A673 (cell line): ENCODE results near the gene RAPGEF5.

Experiments used
- EZH2 ChIP-seq: fragments of 200-600 bp; sonication (generic); IDR thresholded peaks from 2 replicates; pipeline ENCODE4 v1.6.1; 2017; ENCODE audit warnings: borderline replicate concordance, low read depth, mild to moderate bottlenecking, mixed read lengths, antibody characterized with exemption, low read length; ENCODE audit not compliant: poor library complexity, severe bottlenecking
- TF ChIP-seq, protein P1 (sequence below): fragments of 300-800, 200-600 bp; sonication (generic); conservative IDR thresholded peaks from 2 replicates; pipeline ENCODE4 v1.5.1; 2017; ENCODE audit warnings: low read depth, mild to moderate bottlenecking, antibody characterized with exemption, low read length, moderate library complexity, mixed read lengths

DNA sequence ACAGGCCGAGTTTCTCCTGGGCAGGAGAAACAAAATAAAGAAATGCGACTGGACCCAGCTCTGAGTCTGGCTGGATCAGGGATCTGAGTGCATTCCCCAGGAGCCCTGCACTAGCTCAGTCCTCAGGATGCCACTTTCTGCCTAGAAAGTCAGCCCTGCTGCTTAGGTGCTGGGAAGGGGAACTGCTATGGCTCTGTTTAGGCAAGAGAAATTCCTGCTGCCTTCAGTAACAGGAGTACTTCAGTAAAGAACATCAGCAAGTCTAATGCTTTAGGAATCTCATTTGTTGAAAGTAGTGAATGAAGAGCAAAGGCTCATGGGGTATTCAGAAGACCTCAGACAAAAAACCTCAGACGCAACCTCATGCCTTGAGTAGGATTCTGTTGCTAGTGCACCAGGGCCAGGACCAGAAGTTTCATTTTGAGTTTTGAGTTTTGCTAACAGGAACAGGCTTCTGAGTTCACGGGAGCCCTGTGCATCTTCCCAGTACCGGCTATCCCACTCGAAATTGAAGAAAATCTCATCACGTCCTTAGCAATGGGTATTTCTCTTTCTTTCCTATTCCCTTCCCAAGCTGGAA lies 240.4 kb downstream of the RAPGEF5 start:
- TF ChIP-seq EZH2, result no peak
- TF ChIP-seq, protein P1, sequence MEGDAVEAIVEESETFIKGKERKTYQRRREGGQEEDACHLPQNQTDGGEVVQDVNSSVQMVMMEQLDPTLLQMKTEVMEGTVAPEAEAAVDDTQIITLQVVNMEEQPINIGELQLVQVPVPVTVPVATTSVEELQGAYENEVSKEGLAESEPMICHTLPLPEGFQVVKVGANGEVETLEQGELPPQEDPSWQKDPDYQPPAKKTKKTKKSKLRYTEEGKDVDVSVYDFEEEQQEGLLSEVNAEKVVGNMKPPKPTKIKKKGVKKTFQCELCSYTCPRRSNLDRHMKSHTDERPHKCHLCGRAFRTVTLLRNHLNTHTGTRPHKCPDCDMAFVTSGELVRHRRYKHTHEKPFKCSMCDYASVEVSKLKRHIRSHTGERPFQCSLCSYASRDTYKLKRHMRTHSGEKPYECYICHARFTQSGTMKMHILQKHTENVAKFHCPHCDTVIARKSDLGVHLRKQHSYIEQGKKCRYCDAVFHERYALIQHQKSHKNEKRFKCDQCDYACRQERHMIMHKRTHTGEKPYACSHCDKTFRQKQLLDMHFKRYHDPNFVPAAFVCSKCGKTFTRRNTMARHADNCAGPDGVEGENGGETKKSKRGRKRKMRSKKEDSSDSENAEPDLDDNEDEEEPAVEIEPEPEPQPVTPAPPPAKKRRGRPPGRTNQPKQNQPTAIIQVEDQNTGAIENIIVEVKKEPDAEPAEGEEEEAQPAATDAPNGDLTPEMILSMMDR, result no peak
